Sigmoid colon (tissue), 7 donors: ENCODE measurements around the gene ACO2. TPM values are rescaled to one million over a fixed set of nuclear protein-coding genes. Genes with fewer than 3 reads are reported as not detected.
A peak's percentile ranks its signal among the peaks of the same experiment; 100 is the strongest.

Source experiments
- DNase-seq: peaks from one replicate; pipeline ENCODE4 v3.0.0-alpha.2; 2019
- H3K27ac ChIP-seq, 4 donors: fragments of 200-600 bp; sonication (generic); one replicate each; pipeline ENCODE4 v1.5.1; 2016 to 2019; ENCODE audit warnings: mild to moderate bottlenecking in 1 of 4
- H3K27me3 ChIP-seq, 3 donors: fragments of 200-600 bp; sonication (generic); one replicate each; pipeline ENCODE4 v1.5.1; 2019; ENCODE audit warnings: mild to moderate bottlenecking in 1 of 3
- H3K36me3 ChIP-seq, 4 donors: fragments of 200-600 bp; sonication (generic); one replicate each; pipeline ENCODE4 v1.5.1; 2016 to 2019
- H3K4me1 ChIP-seq, 4 donors: fragments of 200-600 bp; sonication (generic); one replicate each; pipeline ENCODE4 v1.5.1; 2017 to 2019
- H3K4me3 ChIP-seq, 4 donors: fragments of 200-600 bp; sonication (generic); one replicate each; pipeline ENCODE4 v1.5.1; 2017 to 2019; ENCODE audit warnings: mild to moderate bottlenecking in 2 of 4, moderate library complexity in 1 of 4
- H3K9me3 ChIP-seq, 4 donors: fragments of 200-600 bp in 3 of 4; sonication (generic) in 3 of 4; one replicate each; pipeline versions ENCODE4 v1.5.1 to v1.6.1; 2013 to 2019
- CTCF ChIP-seq, 4 experiments: fragments of 450-650 bp in 3 of 4; fragments of 200-600 bp in 1 of 4; IDR thresholded peaks; one replicate each; pipeline ENCODE4 v1.5.1; 2016 to 2019; ENCODE audit warnings: antibody characterized with exemption in 4 of 4, mild to moderate bottlenecking in 3 of 4, moderate library complexity in 2 of 4
- EP300 ChIP-seq, 4 donors: sonication (generic); formaldehyde crosslinking; IDR thresholded peaks; one replicate each; pipeline ENCODE4 v1.6.1; 2017; ENCODE audit warnings: antibody characterized with exemption in 4 of 4
- POLR2A ChIP-seq, 2 donors: fragments of 450-650 bp; IDR thresholded peaks; one replicate each; pipeline ENCODE4 v1.6.1; 2016; ENCODE audit warnings: antibody characterized with exemption in 2 of 2, mild to moderate bottlenecking in 2 of 2, moderate library complexity in 2 of 2
- POLR2AphosphoS5 ChIP-seq, 4 donors: sonication (generic); formaldehyde crosslinking; IDR thresholded peaks; one replicate each; pipeline ENCODE4 v1.6.1; 2017; ENCODE audit warnings: antibody characterized with exemption in 4 of 4
- WGBS, 2 donors: extraction: QIAGEN DNeasy Blood & Tissue Kit; methylation state at CpG; one replicate each; pipeline ENCODE4 v1.1.7; 2013; 5-methylcytosine and 5-hydroxymethylcytosine counted together
- intact Hi-C: fragments of 100-400 bp; cut with DNase I; formaldehyde crosslinking; loops from one replicate; pipeline ENCODE4 v1.15.1; 2023
- polyA plus RNA-seq, 3 donors: library from polyadenylated mRNA; stranded (reverse); fragments of 200-250 nt; gene quantifications; one replicate each; pipeline ENCODE4 v1.2.3, GENCODE V29; 2013
- total RNA-seq, 4 donors: library from RNA; depleted of rRNA; stranded (reverse); fragments of >200 nt; gene quantifications; one replicate each; pipeline ENCODE4 v1.1.0, GENCODE V29; 2016
- donor health status: healthy with polysubstance abuse.
- donor health status: Bipolar disorder and iron deficiency.
- donor health status: healthy.

ACO2 gene
- total and polyA plus RNA-seq, 7 donors: 67.3 to 157 (median 90.3) TPM

GRCh38 chr22:41573677-41574076 is 104.8 kb downstream of the ACO2 start:
- TF ChIP-seq CTCF (IDR thresholded peaks at IDR 0.05) (no peak), POLR2A (IDR thresholded peaks at IDR 0.05) (no peak), POLR2AphosphoS5 (IDR thresholded peaks at IDR 0.05) (no peak), EP300 (IDR thresholded peaks at IDR 0.05) (no peak)
- no peak for DNase-seq
- intact Hi-C loops: no loop called here
- Histone ChIP-seq H3K4me1 (peaks cover 0 to 13% (median 12%) of the 10 kb centered on the region in 4 donors), H3K27ac (no peak overlapping the region), H3K4me3 (no peak overlapping the region), H3K9me3 (no peaks in the 10 kb centered on the region), H3K36me3 (peaks cover 0 to 22% (median 10%) of the 10 kb centered on the region in 4 donors), H3K27me3 (no peaks in the 10 kb centered on the region)
- 93 to 94% methylated on average over 11 of the region's 11 CpGs for WGBS, 2 donors

- H3K4me3 ChIP-seq: no peak overlapping the region
- H3K36me3 ChIP-seq: peaks cover 7 to 34% (median 15%) of the 10 kb centered on the region in 4 donors
- 80 to 83% methylated on average over 26 of the region's 26 CpGs for WGBS, 2 donors
- peaks cover 0 to 13% (median 12%) of the 10 kb centered on the region in 4 donors for H3K4me1 ChIP-seq
- intact Hi-C loops: no loop called here
- H3K27me3 ChIP-seq: no peaks in the 10 kb centered on the region
- peak in 3 of 4 donors; percentile 38 to 57 (median 56) for TF ChIP-seq POLR2AphosphoS5 (IDR thresholded peaks at IDR 0.05)
- TF ChIP-seq CTCF (IDR thresholded peaks at IDR 0.05): no peak
- no peak for TF ChIP-seq POLR2A (IDR thresholded peaks at IDR 0.05)
- no peak for TF ChIP-seq EP300 (IDR thresholded peaks at IDR 0.05)
- no peaks in the 10 kb centered on the region for H3K9me3 ChIP-seq
- H3K27ac ChIP-seq: peak overlapping the region; percentile 34 to 79 (median 66)
- DNase-seq: peak; percentile 94
Measured at GRCh38 chr22:41574847-41575381, 106.0 kb downstream of the ACO2 start.

GRCh38 chr22:41575533-41575932 is 106.6 kb downstream of the ACO2 start:
- Histone ChIP-seq H3K9me3 (no peaks in the 10 kb centered on the region), H3K36me3 (peaks cover 10 to 40% (median 17%) of the 10 kb centered on the region in 4 donors), H3K4me1 (peaks cover 0 to 13% (median 12%) of the 10 kb centered on the region in 4 donors), H3K27me3 (no peaks in the 10 kb centered on the region), H3K4me3 (no peak overlapping the region), H3K27ac (peak overlapping the region; percentile 34 to 79 (median 66))
- TF ChIP-seq POLR2A (IDR thresholded peaks at IDR 0.05): no peak
- no peak for TF ChIP-seq CTCF (IDR thresholded peaks at IDR 0.05)
- TF ChIP-seq EP300 (IDR thresholded peaks at IDR 0.05): no peak
- no peak for TF ChIP-seq POLR2AphosphoS5 (IDR thresholded peaks at IDR 0.05)
- 91 to 92% methylated on average over 15 of the region's 15 CpGs for WGBS, 2 donors
- no peak for DNase-seq
- intact Hi-C loops: no loop called here

GRCh38 chr22:41576877-41577276 is 108.0 kb downstream of the ACO2 start:
- no peak overlapping the region for H3K4me3 ChIP-seq
- WGBS, 2 donors: 78 to 84% methylated on average over 9 of the region's 9 CpGs
- DNase-seq: no peak

More at GRCh38 chr22:41576877-41577276, 108.0 kb downstream of the ACO2 start:
- Histone ChIP-seq H3K9me3 (no peaks in the 10 kb centered on the region), H3K27me3 (no peaks in the 10 kb centered on the region), H3K4me1 (peaks cover 0 to 13% (median 12%) of the 10 kb centered on the region in 4 donors), H3K27ac (peak overlapping the region in 3 of 4 donors; percentile 20 to 68 (median 21)), H3K36me3 (peaks cover 10 to 49% (median 17%) of the 10 kb centered on the region in 4 donors)
- intact Hi-C loops: no loop called here
- no peak for TF ChIP-seq EP300 (IDR thresholded peaks at IDR 0.05)
- TF ChIP-seq CTCF (IDR thresholded peaks at IDR 0.05): peak in 3 of 4 experiments; percentile 54 to 59 (median 58)
